NCI-H2081 (cell line): ENCODE measurements around the gene VNN1.
"Not testable (repeated sequence)": the region's sequence is repeated elsewhere in the genome, so short reads cannot be mapped to it uniquely, and the experiment has no call there.

Experiments used
- DNase-seq, 2 experiments: peaks; one replicate each; lab custom pipeline; 2025; lab: John Stamatoyannopoulos, UW

Gene VNN1

DNA sequence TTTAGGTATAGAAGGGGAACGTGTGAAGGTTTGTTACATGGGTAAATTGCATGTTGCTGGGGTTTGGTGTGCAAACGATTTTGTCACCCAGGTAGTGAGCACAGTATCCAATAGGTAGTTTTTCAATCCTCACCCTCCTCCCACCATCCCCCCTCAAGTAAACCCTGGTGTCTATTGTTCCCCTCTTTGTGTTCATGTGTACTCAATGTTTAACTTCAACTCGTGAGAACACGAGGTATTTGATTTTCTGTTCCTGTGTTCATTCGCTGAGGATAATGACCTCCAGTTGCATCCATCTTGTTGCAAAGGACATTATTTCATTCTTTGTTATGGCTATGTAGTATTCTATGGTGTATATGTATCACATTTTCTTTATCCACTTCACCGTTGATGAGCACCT is 11.6 kb upstream of the VNN1 start:
- DNase-seq = no peak

DNA sequence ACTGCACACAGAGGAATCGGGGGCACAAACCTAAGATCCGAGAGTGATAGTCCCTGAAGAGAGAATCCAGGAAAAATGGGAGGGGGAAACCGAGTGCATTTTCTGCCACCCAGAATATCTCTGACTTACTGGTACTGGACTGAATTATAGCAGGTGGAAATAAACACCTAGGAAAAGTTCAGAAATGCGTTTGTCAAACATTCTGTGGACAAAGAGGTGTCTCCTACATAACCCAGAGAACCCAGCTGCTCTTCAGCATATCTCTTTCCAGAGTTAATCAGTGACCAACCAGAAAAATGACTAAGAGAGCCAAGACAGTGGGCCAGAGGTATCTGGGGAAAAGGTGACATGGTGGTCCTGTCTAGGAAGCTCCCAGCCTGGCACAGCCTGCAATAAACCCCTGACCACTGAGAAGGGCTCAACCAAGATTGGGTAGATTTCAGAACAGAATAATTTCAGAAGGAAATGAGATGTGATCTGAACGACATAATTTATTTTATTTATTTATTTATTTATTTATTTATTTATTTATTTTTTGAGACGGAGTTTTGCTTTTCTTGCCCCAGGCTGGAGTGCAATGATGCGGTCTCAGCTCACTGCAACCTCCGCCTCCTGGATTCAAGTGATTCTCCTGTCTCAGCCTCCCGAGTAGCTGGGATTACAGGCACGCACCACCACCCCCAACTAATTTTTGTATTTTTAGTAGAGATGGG is 6.0 kb upstream of the VNN1 start:
- DNase-seq = no peak

DNA sequence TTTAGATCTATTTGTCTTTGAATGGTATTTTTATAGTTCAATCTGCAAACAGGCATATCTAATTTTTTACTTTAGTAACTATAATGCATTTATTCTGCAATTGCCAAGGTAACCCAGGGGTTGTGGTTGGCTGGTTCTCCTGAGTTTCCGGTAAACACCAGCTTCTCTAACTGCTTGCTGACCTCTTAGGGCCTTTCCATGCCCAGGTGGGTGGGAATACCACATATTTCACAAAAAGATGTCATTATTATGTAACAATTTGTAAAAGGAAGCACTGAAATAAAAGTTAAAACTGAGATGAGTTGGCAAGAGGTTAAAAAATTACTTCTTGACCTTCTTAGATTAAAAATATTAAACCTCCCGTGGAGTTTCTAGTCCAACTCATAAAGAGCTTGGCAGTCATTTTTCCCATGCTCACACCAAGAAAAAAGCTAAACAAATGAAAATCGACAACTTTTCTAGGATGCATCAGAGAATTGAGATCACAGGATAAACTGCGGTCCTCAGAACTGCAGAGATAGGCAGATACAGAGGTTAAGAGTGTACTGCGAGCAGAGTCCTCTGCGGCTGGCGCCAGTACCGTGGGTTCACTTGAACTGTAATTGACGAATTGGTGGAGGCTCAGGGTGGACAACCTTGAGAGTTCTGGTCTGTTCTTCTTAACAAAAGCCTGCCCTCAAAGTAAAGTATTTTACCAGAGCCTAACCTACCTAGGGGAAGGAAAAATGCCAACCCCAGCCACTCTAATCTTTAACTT is 2.2 kb upstream of the VNN1 start:
- DNase-seq = no peak

GRCh38 chr6:132715204-132715603 is 1.3 kb upstream of the VNN1 start:
- peak in 1 of 2 experiments; percentile 20 for DNase-seq

GRCh38 chr6:132714160-132714559 is 305 bp upstream of the VNN1 start:
- DNase-seq = no peak

- no peak for DNase-seq
These were observed 1.5 kb downstream of the VNN1 start for GRCh38 chr6:132712366-132712765.

GRCh38 chr6:132708771-132709170 is 5.1 kb downstream of the VNN1 start:
- DNase-seq = no peak

DNA sequence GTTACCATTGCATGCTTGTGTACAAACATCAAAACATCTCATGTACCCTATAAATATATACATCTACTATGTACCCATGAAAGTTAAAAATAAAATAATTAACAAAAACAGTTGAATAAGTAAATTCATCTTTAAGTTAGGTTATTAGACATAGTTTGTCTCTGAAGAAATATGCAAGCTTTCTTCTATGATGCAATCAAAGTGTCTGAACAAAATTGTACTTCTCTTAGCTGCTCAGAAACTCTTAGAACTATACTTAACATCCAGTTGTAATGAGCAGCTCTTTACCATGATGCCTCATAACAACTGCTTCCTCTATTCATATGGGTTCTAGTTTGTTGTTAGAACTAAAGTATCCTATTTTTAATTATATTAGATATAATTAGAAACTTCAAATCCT is 5.9 kb downstream of the VNN1 start:
- DNase-seq = no peak

GRCh38 chr6:132706756-132707155 is 7.1 kb downstream of the VNN1 start:
- DNase-seq = not testable (repeated sequence)

- DNase-seq = no peak
These were observed 9.9 kb downstream of the VNN1 start for GRCh38 chr6:132703936-132704335.

- DNase-seq = no peak
These were observed 15.2 kb downstream of the VNN1 start for GRCh38 chr6:132698608-132699007.

DNA sequence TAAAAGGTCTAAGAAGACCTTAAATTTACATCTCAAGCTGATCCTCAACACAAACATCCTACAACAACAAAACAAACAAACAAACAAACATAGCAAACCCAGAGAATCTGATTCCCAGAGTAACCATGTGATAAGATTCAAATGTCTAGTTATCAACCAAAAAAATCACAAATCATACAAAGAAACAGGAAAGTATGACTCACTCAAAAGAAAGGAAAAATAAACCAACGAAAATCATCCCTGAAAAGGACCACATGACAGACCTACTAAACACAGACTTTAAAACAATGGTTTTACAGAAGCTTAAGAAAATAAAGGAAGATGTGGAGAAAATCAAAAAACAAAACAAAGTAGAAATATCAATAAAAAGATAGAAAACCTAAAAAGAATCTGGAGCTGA is 18.1 kb downstream of the VNN1 start:
- no peak for DNase-seq

DNA sequence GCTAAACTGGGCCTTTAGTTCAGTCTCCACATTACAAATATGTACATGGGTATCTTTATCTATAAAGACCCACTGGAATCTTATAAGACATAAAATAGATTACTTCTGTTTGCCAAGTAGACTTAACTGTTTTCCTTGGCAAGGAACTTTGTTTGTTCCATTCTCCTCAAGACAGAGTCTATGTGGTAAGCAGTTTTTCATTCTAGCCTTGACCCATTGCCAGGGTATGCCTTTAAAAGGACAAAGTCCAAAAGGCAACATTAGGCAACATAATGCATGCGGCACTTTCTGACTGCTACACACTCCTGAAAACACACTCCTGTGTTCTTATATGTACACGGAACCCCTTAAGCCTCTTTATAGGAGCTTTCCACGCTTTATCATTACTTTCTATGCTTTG is 20.4 kb downstream of the VNN1 start:
- no peak for DNase-seq

DNA sequence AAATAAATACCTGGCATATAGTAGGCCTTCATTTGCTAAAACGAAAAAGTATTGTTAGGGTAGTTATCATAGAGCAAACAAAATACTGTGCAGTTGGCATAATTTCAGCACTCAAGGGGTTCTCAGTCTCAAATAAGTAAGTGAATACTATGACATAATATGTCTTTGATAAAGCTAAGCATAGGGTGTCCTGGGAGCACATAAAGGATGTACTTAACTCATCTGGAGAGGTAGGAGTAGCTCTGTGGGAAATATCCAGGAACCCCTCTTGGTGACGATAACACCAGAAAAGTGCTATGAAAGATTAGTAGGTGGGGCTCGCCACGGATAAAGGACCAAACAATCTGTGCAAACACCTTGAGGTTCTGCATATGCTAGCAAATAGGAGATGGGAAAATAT is 23.2 kb downstream of the VNN1 start:
- DNase-seq = no peak

GRCh38 chr6:132687306-132687705 is 26.5 kb downstream of the VNN1 start:
- no peak for DNase-seq

DNA sequence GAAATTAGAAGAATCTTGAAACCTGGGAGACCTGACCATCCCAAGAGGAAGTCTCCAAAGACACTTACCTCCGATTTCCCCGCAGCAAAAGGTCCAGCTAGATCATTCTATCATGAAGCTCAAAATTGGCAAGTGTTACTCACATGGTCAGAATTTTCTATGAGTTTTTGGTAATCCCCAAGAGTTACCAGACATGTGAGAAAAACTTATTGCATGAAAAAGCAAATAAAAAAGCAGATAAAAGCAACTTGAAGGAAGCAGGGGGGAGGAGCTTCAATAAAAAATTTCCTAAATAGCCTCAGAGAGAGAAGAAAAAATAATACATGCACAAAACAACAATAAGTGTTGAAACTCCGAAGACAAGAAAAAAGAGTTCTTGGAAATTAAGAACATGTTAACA is 27.3 kb downstream of the VNN1 start:
- DNase-seq = no peak

DNA sequence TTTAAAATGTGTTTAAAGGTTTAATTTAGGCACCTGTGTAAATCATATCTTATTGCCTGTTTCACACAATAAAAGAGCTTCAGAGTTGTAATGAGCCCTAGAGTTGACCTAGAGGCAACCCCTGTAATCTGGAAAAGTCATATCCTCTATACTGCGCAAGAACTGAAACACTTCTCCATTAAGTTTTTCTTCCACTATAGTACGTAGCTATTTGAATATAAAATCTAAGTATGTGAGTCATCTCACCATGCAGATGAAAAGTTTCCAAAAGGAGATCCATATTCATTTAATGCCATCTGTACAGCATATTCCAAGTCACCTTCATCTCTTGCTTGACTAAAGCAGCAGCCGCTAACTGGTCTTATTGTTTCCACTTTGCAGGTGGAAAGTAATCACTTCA is 28.8 kb downstream of the VNN1 start:
- DNase-seq = no peak

GRCh38 chr6:132684272-132684671 is 29.6 kb downstream of the VNN1 start:
- DNase-seq = no peak

GRCh38 chr6:132683543-132683942 is 30.3 kb downstream of the VNN1 start:
- no peak for DNase-seq

GRCh38 chr6:132679094-132679493 is 34.8 kb downstream of the VNN1 start:
- DNase-seq = not testable (repeated sequence)

DNA sequence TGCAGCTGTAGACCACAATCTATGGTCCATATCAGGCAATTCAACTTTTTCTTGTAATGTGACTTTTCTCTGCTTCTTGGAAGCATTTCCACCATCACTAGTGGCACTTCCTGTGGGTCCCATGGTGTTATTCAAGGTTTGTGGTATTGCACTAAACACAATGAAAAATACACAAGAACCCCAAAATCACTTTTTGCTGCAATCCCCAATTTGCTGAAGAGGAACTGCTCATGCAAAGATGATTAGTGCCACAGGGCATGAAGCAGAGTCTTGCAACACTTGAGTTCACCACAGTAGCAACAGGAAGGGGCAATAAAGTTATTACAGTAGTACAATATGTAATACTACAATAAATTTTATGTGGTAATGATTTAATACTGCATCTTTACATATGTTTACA is 38.1 kb downstream of the VNN1 start:
- DNase-seq = no peak

- DNase-seq = no peak
These were observed 38.9 kb downstream of the VNN1 start for GRCh38 chr6:132675002-132675401.

DNA sequence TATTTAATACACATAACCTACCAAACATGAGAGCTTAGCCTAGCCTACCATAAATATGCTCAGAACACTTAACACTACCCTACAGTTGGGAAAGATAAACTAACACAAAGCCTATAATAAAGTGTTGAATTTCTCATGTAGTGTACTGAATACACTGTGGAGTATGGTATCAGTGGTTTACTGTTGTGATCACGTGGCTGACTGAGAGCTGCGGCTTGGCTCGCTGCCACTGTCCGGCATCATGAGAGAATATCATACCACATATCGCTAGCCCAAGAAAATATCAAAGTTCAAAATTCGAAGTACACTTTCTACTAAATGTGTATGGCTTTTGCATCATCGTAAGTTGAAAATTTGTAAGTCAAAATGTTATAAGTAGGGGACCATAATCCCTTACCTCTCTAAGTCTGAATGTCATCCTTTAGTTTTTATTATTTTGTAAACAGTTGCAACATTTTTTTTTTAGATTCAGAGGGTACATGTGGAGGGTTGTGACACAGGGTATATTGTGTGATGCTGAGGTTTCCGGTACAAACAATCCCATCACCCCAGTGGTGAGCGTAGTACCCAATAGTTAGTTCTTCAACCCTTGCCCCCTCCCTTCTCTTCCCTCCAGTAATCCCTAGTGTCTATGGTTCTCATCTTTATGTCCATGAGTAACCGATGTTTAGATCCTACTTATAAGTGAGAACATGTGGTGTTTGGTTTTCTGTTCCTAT is 40.3 kb downstream of the VNN1 start:
- no peak for DNase-seq
